22Rv1 (cell line): ENCODE data around the gene ADAMTS9.

Experiments used
- H3K27ac ChIP-seq: fragments of 450-650 bp; 2 replicates; pipeline ENCODE4 v1.5.1; 2017
- CTCF ChIP-seq: fragments of 450-650 bp; IDR thresholded peaks from 2 replicates; pipeline ENCODE4 v1.5.1; 2017; ENCODE audit warnings: mild to moderate bottlenecking
- ZFX ChIP-seq: fragments of 450-650 bp; IDR thresholded peaks from 2 replicates; pipeline ENCODE4 v1.6.1; 2017; ENCODE audit warnings: antibody characterized with exemption, borderline replicate concordance

ADAMTS9 gene

GRCh38 chr3:64651741-64652241, 36.0 kb downstream of the ADAMTS9 start:
- no peak for TF ChIP-seq CTCF
- no peak for TF ChIP-seq ZFX
- H3K27ac ChIP-seq, result no peak overlapping the region

GRCh38 chr3:64651303-64651702, 36.5 kb downstream of the ADAMTS9 start:
- TF ChIP-seq ZFX (no peak), CTCF (no peak)
- H3K27ac ChIP-seq, result no peak overlapping the region

GRCh38 chr3:64650715-64651114, 37.1 kb downstream of the ADAMTS9 start:
- no peak for TF ChIP-seq ZFX
- TF ChIP-seq CTCF, result no peak

GRCh38 chr3:64650096-64650622, 37.6 kb downstream of the ADAMTS9 start:
- TF ChIP-seq ZFX (no peak), CTCF (no peak)
- H3K27ac ChIP-seq, result no peak overlapping the region

More at GRCh38 chr3:64650715-64651114, 37.1 kb downstream of the ADAMTS9 start:
- no peak overlapping the region for H3K27ac ChIP-seq

- H3K27ac ChIP-seq, result no peak overlapping the region
- TF ChIP-seq CTCF (no peak), ZFX (no peak)
Measured at GRCh38 chr3:64648927-64649906, 38.6 kb downstream of the ADAMTS9 start.

- no peak overlapping the region for H3K27ac ChIP-seq
- TF ChIP-seq CTCF (no peak), ZFX (no peak)
Measured at GRCh38 chr3:64647825-64648224, 40.0 kb downstream of the ADAMTS9 start.

GRCh38 chr3:64645243-64645642, 42.6 kb downstream of the ADAMTS9 start:
- TF ChIP-seq CTCF (no peak), ZFX (no peak)
- H3K27ac ChIP-seq, result no peak overlapping the region
